ENCODE measurements around the gene RAP1A. TPM values are rescaled to one million over a fixed set of nuclear protein-coding genes. Genes with fewer than 3 reads are reported as not detected.

Gene RAP1A
- total RNA-seq, result 17.7 and 19.8 TPM in 2 replicates

GRCh38 chr1:111619635-111620440 is at the start of gene RAP1A:
Gene RAP1A (plus strand): TSS chr1:111619789. CDS start chr1:111691361, 71,572 bp downstream.

GRCh38 chr1:111739194-111739924 is 119.8 kb downstream of the RAP1A start, which contains the start of gene INKA2:
Gene INKA2 (minus strand): TSS chr1:111739395. CDS start chr1:111739242, 153 bp downstream.

GRCh38 chr1:111755331-111756123 is 135.9 kb downstream of the RAP1A start, which contains the start of gene DDX20:
Gene DDX20 (plus strand): TSS chr1:111755901. CDS start chr1:111755925, 24 bp downstream.

Other genes with a start within 250 kb of the RAP1A start
- gene OVGP1, start 192.1 kb upstream of the RAP1A start, total RNA-seq, result 0.15 and 0.67 TPM in 2 replicates
- gene WDR77, start 170.5 kb upstream of the RAP1A start, total RNA-seq, result 40.1 and 46.6 TPM in 2 replicates
- gene ATP5PB, start 170.3 kb upstream of the RAP1A start, total RNA-seq, result 234 and 254 TPM in 2 replicates
- under 0.01 and 0.17 TPM in 2 replicates for gene C1orf162, start 145.8 kb upstream of the RAP1A start, total RNA-seq
- gene ADORA3, start 116.2 kb upstream of the RAP1A start, total RNA-seq, result not detected in 2 replicates
- 0.34 TPM in 1 of 2 replicates, not detected in the other for gene TMIGD3, start 116.2 kb upstream of the RAP1A start, total RNA-seq
- 1.3 and 1.5 TPM in 2 replicates for gene INKA2, start 119.6 kb downstream of the RAP1A start, total RNA-seq
- 12.6 and 12.9 TPM in 2 replicates for gene DDX20, start 136.1 kb downstream of the RAP1A start, total RNA-seq

All from bronchus fibroblast of lung (primary cell).